A549 (cell line): ENCODE results near the gene TNFRSF21.

ENCODE experiments used
- CBX8 ChIP-seq: fragments of 200-600 bp; sonication (generic); IDR thresholded peaks from 2 replicates; pipeline ENCODE4 v1.6.1; 2016
- EHMT2 ChIP-seq: fragments of 200-600 bp; sonication (generic); IDR thresholded peaks from 2 replicates; pipeline ENCODE4 v1.6.1; 2016; ENCODE audit warnings: antibody characterized with exemption, low read depth, mild to moderate bottlenecking, moderate library complexity
- ESRRA ChIP-seq: fragments of 150-350 bp; IDR thresholded peaks from 2 replicates; pipeline ENCODE4 v1.6.1; 2014; ENCODE audit warnings: mild to moderate bottlenecking, low read length, borderline replicate concordance
- HDAC2 ChIP-seq: fragments of 200-600 bp; sonication (generic); IDR thresholded peaks from 2 replicates; pipeline ENCODE4 v1.6.1; 2016
- KDM5A ChIP-seq: fragments of 200-600 bp; sonication (generic); IDR thresholded peaks from 2 replicates; pipeline ENCODE4 v1.6.1; 2016; ENCODE audit warnings: antibody characterized with exemption, mild to moderate bottlenecking
- MAFK ChIP-seq: fragments of 450-650 bp; IDR thresholded peaks from 2 replicates; pipeline ENCODE4 v1.6.1; 2014; ENCODE audit not compliant: partially characterized antibody
- POLR2A ChIP-seq: IDR thresholded peaks from 2 replicates; pipeline ENCODE4 v1.6.1; 2012; ENCODE audit warnings: mild to moderate bottlenecking, low read length
- POLR2AphosphoS2 ChIP-seq: conservative IDR thresholded peaks from 2 replicates; pipeline ENCODE4 v1.6.1; 2012; ENCODE audit warnings: low read length, improper control_type of control experiment, inconsistent platforms
- RCOR1 ChIP-seq: fragments of 150-350 bp; IDR thresholded peaks from 2 replicates; pipeline ENCODE4 v1.6.1; 2014; ENCODE audit warnings: antibody characterized with exemption, low read length, low read depth
- RFX5 ChIP-seq: fragments of 450-650 bp; IDR thresholded peaks from 2 replicates; pipeline ENCODE4 v1.7.1; 2014; ENCODE audit warnings: antibody characterized with exemption, mild to moderate bottlenecking, moderate library complexity
- TF ChIP-seq, protein P1 (sequence below): fragments of >200 bp; sonication (Bioruptor Twin); formaldehyde crosslinking; IDR thresholded peaks from 3 replicates; pipeline ENCODE4 v1.5.1; 2016
- TF ChIP-seq, protein P2 (sequence below): fragments of 250-450 bp; sonication (Bioruptor Pico); IDR thresholded peaks from 2 replicates; pipeline ENCODE4 v1.5.0; 2021; ENCODE audit warnings: mild to moderate bottlenecking, moderate library complexity, borderline replicate concordance

DNA sequence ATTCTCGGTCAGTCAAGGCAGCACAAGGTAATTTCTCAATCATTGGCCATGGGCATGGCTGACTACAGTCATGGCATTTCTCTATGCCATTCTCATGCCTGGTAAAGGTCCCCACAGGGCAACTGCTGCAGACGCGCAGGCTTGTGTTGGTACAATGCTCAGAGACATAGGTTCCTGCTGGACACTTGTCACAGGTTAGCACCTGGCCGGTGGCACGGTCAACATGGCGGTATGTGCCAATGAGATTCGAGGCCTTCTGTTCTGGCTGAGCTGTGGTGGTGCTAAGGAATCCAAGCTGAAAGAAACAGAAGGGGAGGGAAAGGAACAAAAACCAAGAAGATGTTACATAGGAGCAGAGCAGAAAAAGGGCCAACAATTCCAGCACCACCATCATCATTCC, 23.4 kb downstream of the TNFRSF21 start:
- TF ChIP-seq KDM5A = no peak
- TF ChIP-seq, protein P1, sequence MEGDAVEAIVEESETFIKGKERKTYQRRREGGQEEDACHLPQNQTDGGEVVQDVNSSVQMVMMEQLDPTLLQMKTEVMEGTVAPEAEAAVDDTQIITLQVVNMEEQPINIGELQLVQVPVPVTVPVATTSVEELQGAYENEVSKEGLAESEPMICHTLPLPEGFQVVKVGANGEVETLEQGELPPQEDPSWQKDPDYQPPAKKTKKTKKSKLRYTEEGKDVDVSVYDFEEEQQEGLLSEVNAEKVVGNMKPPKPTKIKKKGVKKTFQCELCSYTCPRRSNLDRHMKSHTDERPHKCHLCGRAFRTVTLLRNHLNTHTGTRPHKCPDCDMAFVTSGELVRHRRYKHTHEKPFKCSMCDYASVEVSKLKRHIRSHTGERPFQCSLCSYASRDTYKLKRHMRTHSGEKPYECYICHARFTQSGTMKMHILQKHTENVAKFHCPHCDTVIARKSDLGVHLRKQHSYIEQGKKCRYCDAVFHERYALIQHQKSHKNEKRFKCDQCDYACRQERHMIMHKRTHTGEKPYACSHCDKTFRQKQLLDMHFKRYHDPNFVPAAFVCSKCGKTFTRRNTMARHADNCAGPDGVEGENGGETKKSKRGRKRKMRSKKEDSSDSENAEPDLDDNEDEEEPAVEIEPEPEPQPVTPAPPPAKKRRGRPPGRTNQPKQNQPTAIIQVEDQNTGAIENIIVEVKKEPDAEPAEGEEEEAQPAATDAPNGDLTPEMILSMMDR = no peak
- TF ChIP-seq, protein P2, sequence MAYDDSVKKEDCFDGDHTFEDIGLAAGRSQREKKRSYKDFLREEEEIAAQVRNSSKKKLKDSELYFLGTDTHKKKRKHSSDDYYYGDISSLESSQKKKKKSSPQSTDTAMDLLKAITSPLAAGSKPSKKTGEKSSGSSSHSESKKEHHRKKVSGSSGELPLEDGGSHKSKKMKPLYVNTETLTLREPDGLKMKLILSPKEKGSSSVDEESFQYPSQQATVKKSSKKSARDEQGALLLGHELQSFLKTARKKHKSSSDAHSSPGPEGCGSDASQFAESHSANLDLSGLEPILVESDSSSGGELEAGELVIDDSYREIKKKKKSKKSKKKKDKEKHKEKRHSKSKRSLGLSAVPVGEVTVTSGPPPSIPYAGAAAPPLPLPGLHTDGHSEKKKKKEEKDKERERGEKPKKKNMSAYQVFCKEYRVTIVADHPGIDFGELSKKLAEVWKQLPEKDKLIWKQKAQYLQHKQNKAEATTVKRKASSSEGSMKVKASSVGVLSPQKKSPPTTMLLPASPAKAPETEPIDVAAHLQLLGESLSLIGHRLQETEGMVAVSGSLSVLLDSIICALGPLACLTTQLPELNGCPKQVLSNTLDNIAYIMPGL = no peak
- no peak for TF ChIP-seq HDAC2
- no peak for TF ChIP-seq EHMT2
- no peak for TF ChIP-seq MAFK
- TF ChIP-seq RFX5 = no peak
- no peak for TF ChIP-seq POLR2A
- TF ChIP-seq CBX8 = no peak
- no peak for TF ChIP-seq ESRRA
- TF ChIP-seq RCOR1 = no peak
- TF ChIP-seq POLR2AphosphoS2 = no peak
